GM19452 (cell line): ENCODE measurements around the gene ELOVL7.
"Not testable (repeated sequence)": the region's sequence is repeated elsewhere in the genome, so short reads cannot be mapped to it uniquely, and the experiment has no call there.

Experiments
- ATAC-seq: cut with Tn5 transposase; IDR thresholded peaks from one replicate; pipeline ENCODE4 v1.9.1; 2021; ENCODE audit not compliant: unreplicated experiment

ELOVL7 gene

DNA sequence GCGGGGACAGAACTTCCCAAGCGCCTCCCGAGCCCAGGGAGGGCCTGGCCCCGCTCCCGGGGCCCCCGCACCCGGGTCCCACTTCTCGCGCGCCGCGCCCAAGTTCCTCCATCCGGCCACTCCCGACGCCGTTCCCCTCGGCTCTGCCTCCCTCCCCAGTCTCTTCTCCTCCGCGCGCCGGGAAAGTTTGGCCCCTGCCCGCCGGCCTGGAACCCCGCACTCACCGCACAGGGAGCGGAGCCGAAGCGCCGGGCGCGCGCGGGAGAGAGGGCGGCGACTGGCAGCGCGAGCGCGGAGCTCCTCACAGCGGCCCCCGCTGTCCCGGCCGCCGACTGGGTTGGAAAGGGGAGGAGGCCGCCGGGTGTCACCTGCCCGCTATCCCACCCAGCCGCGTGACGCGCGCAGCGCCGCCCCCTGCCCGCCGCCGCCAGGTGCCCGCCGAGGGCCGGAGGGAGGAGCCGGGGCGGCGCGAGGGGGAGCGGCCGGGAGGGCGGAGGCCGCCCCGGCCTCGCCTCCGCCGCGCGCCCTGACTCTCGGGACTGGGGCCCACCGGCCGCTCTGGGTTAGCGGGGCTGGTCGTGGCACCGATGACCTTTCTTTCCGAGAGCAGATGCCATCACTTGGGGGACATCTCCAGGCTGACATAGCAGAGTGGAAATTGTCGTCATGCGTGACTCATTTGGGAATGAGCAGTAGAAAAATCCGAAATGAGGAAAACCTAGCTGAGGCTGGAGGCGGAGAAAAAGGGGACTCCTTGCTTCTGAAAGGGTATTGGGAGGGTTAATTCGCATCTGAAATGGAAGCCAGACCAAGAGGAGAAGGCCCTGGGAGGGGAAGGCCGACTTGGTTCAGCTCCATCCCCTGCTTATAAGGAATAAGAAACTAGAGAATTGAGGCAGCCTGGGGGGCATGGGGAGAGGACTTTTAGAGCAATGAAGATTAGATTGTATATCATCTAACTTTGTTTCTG lies at the start of gene ELOVL7:
Gene ELOVL7 (minus strand): TSS at position 334 of the 970 bp plus-strand sequence. CDS start 56,872 bp downstream, outside the sequence.
- peak; percentile 92 for ATAC-seq

DNA sequence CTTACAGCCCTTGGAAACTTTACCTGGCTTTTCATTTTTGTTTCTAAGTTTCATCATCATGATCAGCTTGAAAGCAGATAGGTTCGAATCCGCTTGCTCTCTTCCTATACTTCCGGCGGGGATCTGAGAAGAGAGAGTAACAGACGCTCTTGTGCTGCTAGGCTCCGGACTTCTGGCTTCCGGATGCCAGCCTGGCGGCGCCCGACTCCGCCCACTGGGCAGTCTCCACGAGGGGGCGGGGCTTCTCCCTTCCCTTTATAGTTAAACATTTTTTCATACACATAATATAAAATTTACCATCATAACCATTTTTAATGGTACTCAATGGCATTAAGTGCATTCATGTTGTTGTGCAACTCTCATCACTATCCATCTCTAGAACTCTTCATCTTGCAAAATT lies 49.5 kb upstream of the ELOVL7 start:
- ATAC-seq, result no peak

DNA sequence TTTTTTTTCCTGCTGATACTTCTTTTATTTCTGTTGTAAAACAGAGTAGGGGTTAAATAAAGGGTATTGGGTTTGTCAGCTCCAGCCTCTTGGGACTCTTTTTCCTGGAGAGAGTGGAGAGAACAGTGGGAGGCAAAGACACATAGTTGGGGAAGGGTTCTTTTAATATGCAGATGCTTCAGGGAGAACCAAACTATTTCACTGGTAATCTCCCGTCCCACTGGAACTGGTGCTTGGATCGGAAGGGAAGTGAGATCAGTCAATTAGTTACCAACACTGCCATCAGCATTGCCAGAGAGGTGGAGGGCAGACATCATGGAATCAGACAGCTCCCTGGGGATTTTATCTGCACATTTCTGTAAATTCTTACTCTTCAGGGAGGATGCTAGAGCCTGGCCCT lies 47.6 kb upstream of the ELOVL7 start:
- ATAC-seq, result no peak

DNA sequence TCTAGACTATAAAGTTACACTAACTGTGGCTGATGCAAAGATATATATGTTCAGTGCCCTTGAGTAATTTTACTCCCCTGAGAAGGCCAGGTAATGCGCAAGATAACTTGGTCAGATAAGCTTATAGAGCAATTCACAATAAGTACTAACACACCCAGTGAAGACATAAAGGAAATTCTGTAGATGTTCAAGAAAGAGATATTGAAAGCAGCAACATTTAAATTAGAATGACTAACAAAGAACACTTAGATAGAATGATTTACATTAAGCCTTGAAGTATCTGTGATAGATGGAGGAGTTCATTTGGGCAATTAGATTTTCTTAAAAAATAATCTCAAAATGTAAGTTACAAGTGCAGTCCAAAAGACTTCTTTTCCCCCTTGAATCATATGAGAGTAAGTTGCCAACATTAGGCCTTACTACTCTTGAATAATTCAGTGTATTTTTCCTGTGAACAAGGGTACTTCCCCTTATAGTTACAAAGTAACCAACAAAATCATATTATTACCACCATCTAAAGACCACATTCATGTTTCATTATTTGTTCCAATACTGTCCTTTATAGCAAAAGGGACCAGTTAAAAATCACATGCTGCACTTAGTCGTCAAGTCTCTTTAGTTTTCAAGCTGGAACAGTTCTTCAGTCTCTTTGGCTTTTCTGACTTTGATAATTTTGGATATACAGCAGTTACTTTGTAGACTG lies 44.4 kb upstream of the ELOVL7 start:
- no peak for ATAC-seq

GRCh38 chr5:60887746-60888145 lies 43.7 kb upstream of the ELOVL7 start:
- no peak for ATAC-seq

DNA sequence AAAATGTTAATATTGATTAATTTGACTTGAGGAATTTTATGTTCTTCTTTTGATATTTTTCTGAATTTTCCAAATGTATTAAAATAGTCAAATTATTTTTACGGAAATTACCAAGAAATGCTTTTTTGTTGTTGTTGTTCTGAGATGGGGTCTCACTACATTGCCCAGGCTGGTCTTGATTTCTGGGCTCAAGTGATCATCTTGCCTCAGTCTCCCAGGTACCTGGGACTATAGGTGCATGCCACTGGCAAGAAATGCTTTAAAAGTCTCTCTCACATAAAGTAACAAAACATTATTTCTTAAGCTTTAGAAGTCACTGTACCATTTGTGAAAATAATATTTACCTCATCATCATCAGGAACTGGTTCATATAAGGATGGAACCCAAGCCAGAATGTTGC lies 43.0 kb upstream of the ELOVL7 start:
- ATAC-seq, result no peak

DNA sequence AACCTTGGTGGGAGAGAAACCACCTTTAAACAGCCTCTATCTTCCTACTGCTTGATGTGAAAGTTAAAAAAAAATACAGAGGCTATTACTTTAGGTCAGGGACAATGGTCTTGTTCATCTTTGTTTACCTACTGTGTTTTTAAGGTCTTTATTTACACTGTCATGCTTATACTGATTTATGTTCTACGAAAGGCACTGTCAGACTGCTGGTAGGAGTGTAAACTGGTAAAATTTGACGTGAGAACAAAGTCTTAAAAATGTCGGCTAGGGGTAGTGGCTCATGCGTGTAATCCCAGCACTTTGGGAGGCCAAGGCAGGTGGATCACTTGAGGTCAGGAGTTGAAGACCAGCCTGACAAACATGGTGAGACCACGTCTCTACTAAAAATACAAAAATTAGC lies 42.1 kb upstream of the ELOVL7 start:
- no peak for ATAC-seq

- no peak for ATAC-seq
Measured at GRCh38 chr5:60883229-60883628, 39.2 kb upstream of the ELOVL7 start.

DNA sequence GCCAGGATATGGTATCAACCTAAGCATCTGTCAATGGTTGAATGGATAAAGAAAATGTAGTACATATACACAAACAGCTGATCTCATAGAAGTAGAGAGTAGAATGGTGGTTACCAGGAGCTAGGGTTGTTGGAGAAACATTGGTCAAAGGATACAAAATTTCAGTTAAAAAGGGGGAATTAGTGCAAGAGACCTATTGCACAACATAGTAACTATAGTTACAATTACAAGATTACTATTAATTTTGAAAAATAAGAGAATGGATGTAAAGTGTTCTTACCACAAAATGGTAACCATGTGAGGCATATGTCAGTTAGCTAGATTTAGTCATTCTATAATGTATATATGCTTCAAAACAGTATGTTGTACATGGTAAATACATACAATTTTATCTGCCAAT lies 28.8 kb upstream of the ELOVL7 start:
- ATAC-seq, result no peak

- no peak for ATAC-seq
Measured at GRCh38 chr5:60870857-60871256, 26.8 kb upstream of the ELOVL7 start.

DNA sequence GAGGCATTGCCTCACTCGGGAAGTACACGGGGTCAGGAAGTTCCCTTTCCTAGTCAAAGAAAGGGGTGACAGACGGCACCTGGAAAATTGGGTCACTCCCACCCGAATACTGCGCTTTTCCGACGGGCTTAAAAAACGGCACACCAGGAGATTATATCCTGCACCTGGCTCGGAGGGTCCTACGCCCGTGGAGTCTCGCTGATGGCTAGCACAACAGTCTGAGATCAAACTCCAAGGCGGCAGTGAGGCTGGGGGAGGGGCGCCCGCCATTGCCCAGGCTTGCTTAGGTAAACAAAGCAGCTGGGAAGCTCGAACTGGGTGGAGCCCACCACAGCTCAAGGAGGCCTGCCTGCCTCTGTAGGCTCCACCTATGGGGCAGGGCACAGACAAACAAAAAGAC lies 16.5 kb upstream of the ELOVL7 start:
- ATAC-seq, result not testable (repeated sequence)

DNA sequence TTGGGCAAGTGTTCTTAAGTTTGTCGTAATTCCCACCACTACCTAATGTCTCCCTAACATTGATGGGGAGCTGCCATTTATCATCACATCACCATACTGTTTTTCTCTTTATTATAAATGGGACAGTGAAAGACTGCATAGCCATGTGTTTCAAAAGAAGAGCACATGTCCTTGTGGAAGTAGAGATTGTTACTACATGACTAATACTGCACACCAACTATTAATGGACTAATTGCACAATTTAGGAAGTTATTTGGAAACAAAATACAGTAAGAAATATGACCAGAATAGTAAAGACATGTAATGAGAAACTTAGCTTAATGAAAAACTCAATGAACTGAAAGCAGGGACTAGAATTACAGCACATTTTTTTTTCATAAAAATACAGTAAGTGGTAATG lies 12.0 kb upstream of the ELOVL7 start:
- no peak for ATAC-seq

- ATAC-seq, result no peak
Measured at GRCh38 chr5:60852940-60853339, 8.9 kb upstream of the ELOVL7 start.

DNA sequence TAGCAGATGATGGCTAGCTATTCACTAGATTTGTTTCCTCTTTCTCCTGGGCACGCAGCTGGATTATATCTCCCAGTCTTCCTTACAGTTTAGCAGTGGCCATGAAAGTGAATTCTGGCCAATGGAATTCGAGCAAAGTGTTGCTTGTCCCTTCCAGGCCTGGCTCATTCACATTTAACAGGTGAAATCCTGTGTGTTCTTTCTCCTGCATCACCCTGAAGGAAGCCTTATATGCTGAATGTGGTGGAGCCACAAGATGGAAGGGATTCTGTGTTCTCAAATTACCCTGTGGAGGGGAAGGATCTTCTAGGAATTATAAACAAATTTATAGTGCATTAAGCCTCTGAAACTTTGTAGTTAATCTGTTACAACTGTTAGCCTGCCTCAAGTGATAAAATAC lies 8.2 kb upstream of the ELOVL7 start:
- no peak for ATAC-seq

- ATAC-seq, result no peak
Measured at GRCh38 chr5:60851626-60852025, 7.6 kb upstream of the ELOVL7 start.

DNA sequence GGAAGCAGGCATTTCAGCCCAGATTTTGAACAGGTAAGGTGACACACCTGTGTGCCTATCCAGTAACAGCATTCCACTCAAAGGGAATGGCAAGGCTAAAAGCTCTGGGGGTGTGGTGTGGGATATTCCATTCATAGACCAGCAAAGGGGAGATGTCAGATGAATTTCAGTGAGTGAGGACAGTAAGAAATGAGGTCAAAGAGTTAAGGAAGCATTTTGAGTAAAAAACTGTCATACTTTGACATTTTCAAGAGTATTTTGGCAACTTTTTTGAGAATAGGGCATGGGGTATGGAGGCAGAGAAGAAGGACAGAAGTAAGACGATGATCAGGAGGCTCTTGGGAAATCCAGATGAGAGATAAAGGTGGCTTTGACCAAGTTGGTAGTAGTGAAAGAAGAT lies 2.2 kb upstream of the ELOVL7 start:
- ATAC-seq, result no peak

DNA sequence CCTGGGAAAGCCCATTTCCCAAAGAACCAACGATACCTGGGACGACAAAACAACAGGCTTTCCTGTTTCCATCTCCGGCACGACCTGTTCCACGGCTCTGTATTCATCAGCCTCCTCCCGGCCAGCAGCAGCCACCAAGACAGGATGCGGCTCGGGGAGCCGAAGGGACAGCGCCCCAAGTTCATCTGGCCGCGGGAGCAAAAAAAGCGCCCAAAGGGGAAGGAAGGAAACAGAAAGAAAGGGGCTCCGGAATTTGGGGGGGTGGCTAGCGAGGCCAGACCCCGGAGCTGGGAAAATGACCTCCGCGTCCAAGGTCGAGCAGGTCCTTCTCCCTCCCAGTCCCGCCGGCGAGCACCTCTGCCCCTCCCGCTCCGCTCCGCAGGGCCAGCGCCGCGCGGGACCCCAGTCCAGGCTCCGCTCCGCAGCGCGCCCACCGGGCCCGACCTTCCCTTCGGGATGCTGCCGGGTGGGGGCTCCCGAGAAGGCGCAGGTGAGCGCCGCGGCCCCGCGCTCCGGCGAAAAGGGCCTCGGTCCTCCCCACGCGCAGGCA lies 608 bp downstream of the ELOVL7 start:
- ATAC-seq, result peak; percentile 24

DNA sequence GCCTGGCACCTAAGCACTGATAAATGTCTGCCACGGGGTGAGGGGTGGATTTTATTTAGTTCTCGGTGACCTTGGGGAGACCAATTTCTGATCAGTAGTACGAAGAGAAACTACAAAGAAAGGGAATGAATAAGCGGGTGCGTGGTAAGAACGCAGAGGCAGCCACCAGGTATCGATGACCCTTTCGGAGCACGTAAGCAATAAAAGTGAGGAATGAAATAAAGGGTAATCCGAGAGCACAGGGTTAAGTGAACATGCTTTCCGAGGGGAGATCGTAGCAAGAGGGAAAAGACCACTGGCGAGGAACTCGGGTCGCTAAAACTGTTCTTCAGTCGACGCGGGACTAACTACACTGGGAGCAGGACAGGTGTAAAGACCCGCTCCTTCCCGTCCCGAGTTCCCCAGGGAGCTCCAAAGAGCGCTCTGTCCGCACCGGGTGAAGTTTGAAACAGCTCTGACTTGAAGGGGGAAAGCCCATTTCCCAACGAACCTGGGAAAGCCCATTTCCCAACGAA lies 1.1 kb downstream of the ELOVL7 start:
- no peak for ATAC-seq

DNA sequence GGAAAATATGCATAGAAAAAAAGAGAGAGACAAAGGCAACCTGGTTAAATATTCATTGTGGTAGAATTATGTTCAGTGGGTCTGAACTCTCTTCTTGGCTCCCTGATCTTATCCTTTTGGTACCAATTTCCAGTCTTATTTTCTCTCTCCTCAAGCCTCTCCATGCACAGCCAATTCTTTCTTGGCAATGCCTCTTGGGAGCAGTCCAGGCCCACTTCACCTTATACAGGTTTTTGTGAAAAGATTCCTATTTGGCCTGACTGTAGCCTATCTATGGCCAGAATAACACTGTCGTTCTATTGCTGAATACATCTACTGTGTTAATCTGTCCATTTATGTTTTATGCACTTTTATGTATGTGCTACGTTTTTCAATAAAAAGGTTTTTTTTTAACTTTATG lies 2.7 kb downstream of the ELOVL7 start:
- ATAC-seq, result no peak

DNA sequence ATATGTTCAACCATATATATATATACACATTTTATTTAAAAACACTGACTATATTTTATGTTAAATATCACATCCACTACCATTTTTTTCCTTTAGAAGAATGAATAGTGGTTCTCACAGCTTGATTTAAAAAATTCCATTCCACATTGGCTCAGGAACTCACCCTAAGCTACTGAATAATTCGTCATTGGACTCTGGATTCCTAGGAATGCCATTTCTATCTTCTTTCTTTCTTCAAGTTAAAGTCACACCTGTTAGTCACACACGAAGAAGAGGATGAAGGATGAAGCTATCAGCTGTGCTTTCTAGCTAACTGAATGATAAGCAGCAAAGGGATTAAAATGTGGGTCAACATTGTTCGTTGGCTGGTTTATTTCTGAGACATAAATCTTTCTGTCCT lies 7.9 kb downstream of the ELOVL7 start:
- no peak for ATAC-seq

GRCh38 chr5:60835554-60835953 lies 8.5 kb downstream of the ELOVL7 start:
- ATAC-seq, result no peak

DNA sequence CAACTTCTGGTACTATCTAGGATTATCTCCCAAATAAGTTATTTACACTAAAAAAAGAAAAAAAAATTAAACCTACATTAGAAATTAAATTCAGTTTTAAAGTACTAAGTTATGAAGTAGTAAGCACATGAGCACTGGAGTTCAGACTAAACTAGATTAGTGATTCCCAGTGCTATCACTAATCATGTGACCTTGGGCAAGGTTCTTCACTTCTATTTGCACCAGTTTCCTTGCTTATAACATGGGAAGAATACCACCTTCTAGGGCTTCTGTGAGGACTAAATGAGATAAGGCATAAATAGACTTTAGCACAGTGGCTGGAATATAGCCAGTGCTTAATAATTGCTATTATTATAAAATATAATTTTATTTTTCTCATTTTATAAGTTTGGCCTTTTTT lies 10.5 kb downstream of the ELOVL7 start:
- ATAC-seq, result no peak
